Skeletal muscle cell (primary cell): ENCODE measurements around the gene TPRA1.
A peak's percentile ranks its signal among the peaks of the same experiment; 100 is the strongest.

Source experiments
- DNase-seq: peaks from one replicate; pipeline ENCODE4 v3.0.0-alpha.2; 2010; ENCODE audit warnings: low read depth
- H3K4me3 ChIP-seq: 2 replicates; pipeline ENCODE4 v1.5.1; 2011; ENCODE audit warnings: low read depth, mild to moderate bottlenecking, control low read depth, low read length, moderate library complexity

The TPRA1 gene

GRCh38 chr3:127572186-127572585 lies 18.3 kb downstream of the TPRA1 start:
- H3K4me3 ChIP-seq, result no peak overlapping the region
- DNase-seq, result no peak

GRCh38 chr3:127570520-127570919 lies 20.0 kb downstream of the TPRA1 start:
- no peak for DNase-seq
- no peak overlapping the region for H3K4me3 ChIP-seq

- DNase-seq, result no peak
- no peak overlapping the region for H3K4me3 ChIP-seq
Observed at GRCh38 chr3:127569160-127569559, 21.4 kb downstream of the TPRA1 start.

DNA sequence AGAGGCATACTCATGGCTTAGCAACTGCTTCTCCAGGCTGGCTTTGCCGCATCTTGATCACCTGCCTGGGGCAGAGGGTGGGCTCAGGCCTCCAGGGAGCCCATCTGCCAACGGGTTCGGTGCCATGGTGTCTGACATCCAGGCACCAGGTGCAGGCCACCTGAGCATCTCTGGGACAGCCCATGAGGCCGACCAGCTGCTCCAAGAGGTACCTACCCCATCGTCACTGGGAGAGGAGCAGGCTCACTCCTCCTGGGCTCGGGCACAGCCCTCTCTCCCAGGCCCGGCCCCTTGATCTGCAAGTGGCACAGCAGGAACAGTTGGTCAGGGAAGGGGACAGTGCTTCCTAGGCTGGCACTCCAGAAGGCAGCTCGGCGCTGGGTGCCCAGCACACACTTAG lies 21.9 kb downstream of the TPRA1 start:
- H3K4me3 ChIP-seq, result no peak overlapping the region
- no peak for DNase-seq

DNA sequence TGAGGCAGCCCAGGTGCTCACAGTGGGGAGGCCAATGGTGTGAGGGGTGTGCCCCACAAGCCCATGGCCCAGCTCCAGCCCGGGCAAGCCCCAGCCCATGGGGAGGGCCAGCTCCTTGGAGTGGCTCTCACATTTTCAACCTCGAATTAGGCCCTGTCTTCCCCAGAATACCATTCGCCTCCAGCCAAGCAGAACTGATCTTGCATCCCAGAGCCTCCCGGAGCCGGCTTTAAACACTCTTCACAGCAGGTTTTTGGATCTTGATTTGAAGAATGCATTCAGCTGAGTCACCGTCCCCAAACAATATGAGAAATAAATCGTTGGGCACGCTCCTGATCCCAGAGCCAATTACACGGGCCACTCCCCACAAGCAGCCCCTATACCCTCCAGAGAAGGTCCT lies 23.7 kb downstream of the TPRA1 start:
- DNase-seq, result no peak

DNA sequence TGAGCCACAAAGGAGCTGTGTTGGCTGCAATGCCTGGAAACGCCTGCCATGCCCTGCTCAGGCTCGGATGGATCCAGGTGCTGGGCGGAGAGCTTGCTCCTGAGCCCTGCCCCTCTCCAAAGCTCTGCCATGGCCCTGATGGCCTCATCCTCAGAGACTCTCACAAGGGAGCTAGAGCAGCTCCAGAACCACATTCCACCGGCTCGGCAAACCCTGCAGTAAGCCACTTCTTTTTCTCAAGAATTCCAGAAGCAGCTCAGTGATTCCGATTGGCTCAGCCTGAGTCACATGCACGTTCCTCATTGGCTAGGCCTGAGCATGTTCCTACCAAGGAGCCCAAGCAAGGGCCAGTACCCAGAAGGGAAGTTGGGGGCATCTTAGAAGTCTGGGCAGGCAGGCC lies 24.8 kb downstream of the TPRA1 start:
- H3K4me3 ChIP-seq, result no peak overlapping the region
- DNase-seq, result no peak

More for the DNA sequence above, 23.7 kb downstream of the TPRA1 start:
- no peak overlapping the region for H3K4me3 ChIP-seq

GRCh38 chr3:127560051-127560787 lies 30.3 kb downstream of the TPRA1 start:
- DNase-seq, result no peak
- no peak overlapping the region for H3K4me3 ChIP-seq

DNA sequence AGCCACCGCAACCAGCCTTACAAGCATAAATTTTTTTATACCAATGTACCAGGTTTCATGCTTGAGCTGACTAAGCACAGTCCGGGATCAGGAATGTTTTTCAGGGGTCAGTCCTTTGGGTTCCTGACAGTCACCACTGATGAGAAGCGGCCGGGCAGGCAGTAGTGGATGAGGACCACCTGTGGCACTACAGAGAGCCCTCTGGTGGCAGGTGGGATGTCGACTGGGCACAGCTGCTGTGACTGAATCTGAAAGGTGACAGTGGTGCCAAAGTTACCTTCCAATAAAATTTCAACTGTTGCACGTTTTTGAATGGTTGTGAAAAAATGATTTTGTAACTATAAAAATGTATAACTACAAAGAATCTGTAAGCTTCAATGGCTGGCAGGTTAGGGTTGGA lies 34.0 kb downstream of the TPRA1 start:
- DNase-seq, result no peak
- H3K4me3 ChIP-seq, result no peak overlapping the region

- no peak overlapping the region for H3K4me3 ChIP-seq
- DNase-seq, result no peak
Observed at GRCh38 chr3:127555108-127555507, 35.4 kb downstream of the TPRA1 start.

GRCh38 chr3:127552038-127552437 lies 38.5 kb downstream of the TPRA1 start:
- no peak overlapping the region for H3K4me3 ChIP-seq
- no peak for DNase-seq

- no peak overlapping the region for H3K4me3 ChIP-seq
- DNase-seq, result no peak
Observed at GRCh38 chr3:127551178-127551577, 39.4 kb downstream of the TPRA1 start.

DNA sequence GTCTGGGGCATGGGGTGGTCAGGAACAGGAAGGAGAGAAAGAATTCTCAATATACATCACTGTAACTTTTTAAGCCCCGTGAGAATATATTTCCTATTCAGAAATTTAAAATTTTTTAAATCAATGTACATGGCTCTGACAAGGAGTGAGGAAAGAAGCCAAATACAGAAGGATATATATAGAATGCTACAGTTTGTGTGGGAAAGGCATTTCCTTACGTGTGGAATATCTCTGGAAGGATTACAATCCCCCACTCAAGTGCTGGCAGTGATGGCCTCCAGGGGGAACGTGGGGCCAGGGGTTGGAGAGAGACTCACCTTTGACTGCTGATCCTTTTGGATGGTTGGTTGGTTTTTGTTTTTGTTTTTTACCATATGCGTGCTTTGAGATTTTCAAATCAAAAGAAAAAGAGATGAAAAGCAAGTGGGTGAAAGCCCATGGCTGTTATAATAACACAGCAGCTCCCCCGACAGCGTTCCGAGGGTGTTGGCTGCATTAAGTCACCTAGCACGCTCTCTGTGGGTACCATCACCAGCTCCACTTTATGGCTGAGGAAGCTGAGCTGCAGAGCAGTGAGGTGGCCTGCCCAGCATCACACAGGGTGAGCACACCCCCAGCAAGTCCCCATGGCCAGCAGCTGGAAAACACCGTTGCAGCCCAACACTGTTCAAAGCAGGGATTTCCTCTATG lies 39.9 kb downstream of the TPRA1 start:
- H3K4me3 ChIP-seq, result no peak overlapping the region
- DNase-seq, result no peak

- H3K4me3 ChIP-seq, result no peak overlapping the region
- DNase-seq, result no peak
Observed at GRCh38 chr3:127549826-127550467, 40.6 kb downstream of the TPRA1 start.

DNA sequence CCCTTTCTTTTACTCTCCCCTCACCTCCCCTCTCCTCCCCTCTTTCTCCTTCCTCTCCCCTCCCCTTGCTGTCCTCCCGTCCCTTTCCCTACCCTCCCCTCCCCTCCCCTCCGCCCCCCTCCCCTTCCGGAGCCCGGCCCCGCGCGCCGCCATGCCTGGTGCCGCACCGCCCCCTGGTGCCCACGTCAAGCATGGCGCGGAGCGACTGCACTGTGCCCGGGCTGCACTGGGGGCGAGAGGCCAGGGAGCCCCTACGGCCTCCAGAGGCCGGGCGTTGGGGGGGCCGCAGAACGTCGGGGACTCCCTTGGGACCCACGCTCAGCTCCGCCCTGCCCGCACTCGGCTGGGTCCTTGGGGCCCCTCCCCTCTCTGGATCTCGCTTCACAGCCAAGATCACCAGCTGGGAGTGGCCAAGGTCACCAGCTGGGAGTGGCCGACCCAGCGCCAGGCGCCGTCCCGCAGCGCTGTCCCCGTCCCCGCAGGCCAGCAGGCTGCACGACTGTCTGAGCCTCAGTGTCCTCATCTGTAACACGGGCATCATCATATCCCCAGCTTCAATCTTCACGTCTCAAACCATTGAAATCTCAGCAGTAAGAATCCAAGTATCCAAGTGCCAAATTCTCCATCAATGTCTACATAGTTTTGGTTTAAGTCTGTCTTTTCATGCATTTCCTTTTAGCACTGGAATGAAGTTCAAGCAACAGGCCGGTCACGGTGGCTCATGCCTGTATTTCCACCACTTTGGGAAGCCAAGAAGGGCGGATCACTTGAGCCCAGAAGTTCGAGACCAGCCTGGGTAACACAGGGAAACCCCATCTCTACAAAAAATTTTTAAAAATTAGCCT lies 42.5 kb downstream of the TPRA1 start:
- no peak for DNase-seq

DNA sequence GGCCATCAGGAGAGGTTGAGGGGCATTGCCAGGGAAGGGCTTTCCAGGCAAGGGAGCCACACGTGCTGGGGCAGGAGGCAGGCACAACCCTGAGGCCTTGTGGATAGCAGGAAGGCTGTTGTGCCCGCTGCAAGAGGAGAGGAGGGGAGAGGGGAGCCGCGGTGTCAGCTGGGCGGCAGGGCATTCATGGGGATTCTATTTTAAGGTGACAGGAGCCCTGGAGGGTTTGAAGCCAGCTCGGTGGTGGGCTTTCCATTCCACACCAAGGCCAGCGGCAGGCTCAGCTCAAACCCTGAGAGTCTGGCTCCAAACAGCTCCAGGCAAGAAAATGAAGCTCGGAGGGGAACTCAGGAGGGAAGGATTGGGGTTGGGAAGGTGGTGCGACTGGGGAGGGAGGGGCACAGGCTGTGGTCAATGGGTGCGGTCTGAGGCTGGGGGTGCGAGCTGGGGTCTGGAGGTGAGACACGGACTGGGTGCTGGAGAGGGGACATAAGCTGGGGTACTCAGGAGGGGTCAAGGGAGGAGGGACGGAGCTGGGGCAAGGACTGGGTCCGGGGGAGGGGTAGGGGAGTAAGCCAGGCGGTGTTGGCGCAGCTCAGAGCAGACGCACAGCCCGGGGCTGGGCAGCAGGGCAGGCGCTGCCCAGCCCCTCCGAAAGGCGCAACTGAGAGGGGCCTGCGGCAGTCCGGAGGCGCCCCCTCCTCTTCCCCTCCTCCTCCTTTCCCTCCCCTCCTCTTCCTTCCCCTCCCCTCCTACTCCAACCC lies 43.4 kb downstream of the TPRA1 start:
- peak overlapping the region; percentile 59 for H3K4me3 ChIP-seq
- DNase-seq, result no peak

More for the DNA sequence above, 42.5 kb downstream of the TPRA1 start:
- H3K4me3 ChIP-seq, result peak overlapping the region; percentile 59

- no peak for DNase-seq
- no peak overlapping the region for H3K4me3 ChIP-seq
Observed at GRCh38 chr3:127546554-127546953, 44.0 kb downstream of the TPRA1 start.

DNA sequence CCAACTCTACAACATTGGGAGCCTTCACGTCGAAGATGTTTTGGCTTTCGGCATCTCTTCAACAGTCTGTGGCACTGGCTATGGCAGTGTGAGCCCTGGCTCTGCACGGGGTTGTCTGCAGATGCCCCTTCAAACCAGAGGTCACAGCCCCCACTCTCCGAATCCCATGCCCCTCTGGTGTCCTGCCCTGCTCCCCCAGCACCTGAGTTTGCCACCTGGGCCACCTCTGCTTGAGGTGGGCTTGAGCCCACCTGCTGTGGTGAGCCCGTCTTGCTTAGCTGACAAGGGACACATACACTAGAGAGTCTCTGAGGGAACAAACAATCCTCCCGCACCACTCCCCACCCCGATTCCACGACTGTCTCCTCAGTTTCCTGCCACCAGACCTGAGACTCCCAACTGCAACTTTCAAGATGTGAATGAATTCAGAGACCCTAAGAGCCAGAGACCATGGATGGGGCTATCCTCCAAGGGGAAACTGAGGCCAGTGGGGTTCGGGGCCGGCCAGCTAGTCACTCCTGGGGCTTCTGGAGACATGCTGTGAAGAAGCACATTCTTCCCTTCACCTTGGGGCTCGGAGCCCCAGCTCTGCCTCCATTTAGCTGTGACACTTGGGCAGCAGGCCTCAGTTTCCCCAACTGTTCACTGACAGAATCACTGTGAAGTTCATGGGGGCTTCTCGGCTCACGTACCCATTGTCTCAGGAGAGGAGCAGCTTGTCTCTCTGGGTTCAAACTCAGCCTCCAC lies 44.6 kb downstream of the TPRA1 start:
- H3K4me3 ChIP-seq, result no peak overlapping the region
- no peak for DNase-seq

DNA sequence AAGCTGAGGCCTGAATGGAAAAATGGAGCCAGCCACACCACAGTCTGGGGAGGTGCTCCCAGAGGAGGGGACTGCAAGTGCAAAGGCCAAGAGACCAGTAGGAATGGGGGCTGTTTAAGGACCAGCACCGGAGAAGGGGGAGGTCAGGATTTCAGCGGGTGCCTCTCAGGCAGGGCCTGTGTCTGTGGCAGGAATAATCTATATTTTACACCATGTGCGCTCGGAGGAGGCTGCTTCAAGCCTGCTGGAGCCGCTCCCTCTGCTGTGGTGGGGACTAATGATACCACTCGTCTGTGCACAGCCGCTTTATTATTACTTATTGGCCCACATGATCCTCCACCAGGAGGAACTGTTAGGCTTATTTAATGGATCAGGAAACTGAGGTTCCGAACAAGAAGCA lies 45.3 kb downstream of the TPRA1 start:
- DNase-seq, result no peak

More for the DNA sequence above, 45.3 kb downstream of the TPRA1 start:
- H3K4me3 ChIP-seq, result no peak overlapping the region
